Heart left ventricle (tissue), 13 donors: Measurements from ENCODE around the gene PAX6.

Experiments used
- CTCF ChIP-seq, 12 donors: fragments of 200-600 bp; sonication (generic) in 4 of 12; IDR thresholded peaks; one replicate each; pipeline versions ENCODE4 v1.5.0 to v1.8.0; 2018 to 2022; ENCODE audit warnings: antibody characterized with exemption in 12 of 12, mild to moderate bottlenecking in 5 of 12
- POLR2A ChIP-seq, 2 donors: fragments of 450-650 bp; IDR thresholded peaks; one replicate each; pipeline ENCODE4 v1.6.1; 2017; ENCODE audit warnings: antibody characterized with exemption in 2 of 2, mild to moderate bottlenecking in 2 of 2, moderate library complexity in 2 of 2
- donor health status: ischemic (EF 13 %, LVEDD 7.1; RV severe dilation, severe dysfunction).
- donor health status: DM: no; HTN: yes; CAD: no.
- donor health status: DM: no; HTN: no; CAD: no.
- donor health status: ischemic (EF 25% LVEDD 6.9; RV normal size, moderate dysfunction).
- donor health status: ischemic (EF 25% LVEDD 5.7; RV mildly dilated, moderate dysfunction).
- donor health status: ischemic (EF 35%, LVEDD 5.7; RV mildly dilated, moderate dysfunction).
- donor health status: nonischemic (EF 11% LVEDD 7.7; RV severe dilation, severe dysfunction).
- donor health status: DM: yes; HTN: yes; CAD: no.
- donor health status: PGD.
- donor health status: ischemic (EF 29% LVEDD 5.4; RV normal size, mild dysfunction).
- donor health status: nonischemic (EF 23%, LVEDD 6.1; RV moderate dilation, normal function).

- TF ChIP-seq CTCF (IDR thresholded peaks at IDR 0.05) = no peak
- no peak for TF ChIP-seq POLR2A (IDR thresholded peaks at IDR 0.05)
Measured at GRCh38 chr11:31841435-31841834, 30.3 kb upstream of the PAX6 start.
